Kidney glomerular epithelial cell (primary cell): ENCODE results near the gene CDH23.

ENCODE experiments used
- DNase-seq: peaks from one replicate; lab custom pipeline; 2025; lab: John Stamatoyannopoulos, UW

Gene CDH23

DNA sequence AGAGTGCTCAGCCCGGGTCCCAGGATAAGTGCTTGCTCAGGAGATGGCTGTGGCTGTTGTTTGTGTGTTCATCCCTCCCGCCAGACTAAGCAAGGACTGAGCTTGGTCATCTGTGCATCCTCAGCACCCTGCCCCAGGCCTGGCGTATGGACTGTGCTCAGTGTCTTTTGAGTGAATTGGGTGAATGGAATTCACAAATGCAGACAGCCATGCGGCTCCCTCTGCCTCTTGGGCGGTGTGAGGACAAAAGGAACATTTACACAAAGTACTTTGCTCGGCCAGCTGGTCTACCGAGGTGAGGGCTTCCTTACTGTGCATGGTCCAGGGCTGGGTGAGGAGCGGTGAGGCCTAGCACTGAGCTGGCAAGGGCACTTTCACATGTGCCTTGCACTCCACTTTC, 120.2 kb downstream of the CDH23 start:
- no peak for DNase-seq

DNA sequence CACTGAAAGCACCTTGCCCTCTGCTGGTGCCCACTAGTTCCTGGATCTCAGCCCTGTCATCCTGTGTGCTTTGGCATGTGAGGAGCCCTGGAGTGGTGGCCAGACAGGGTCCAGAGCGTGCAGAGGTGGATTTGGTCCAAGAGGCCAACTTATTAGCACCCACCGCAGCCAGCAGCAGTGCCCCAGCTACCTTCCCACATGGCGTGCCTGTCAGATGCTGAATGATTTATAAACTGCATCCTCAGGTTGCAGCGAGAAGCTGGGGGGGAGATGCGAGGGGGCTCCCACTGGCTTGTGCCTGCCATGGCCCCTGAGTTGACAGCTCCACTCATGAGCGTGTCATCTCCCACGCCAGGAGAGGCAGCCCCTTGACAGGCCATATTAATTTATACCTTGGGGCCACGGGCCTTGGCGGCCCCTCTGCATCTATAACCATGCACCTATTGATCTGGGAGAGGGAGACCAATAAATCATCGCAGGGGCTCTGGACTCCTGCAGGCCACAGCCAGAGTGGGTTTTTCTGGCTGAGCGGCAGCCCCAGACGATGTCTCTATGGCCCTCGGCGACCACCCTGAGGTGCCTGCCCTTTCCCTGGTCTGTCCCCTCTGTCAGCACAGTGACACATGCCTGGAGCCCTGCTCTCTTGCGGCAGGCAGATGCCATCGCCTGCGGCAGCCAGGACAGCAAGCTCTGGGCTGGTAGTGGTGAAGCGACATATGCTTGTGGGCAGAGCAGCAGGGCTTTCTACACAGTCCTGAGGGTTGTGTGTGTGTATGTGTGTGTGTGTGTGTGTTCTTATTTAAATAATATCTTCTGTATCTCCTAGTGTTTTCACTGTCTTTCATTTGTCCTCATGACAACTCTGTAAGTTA, 120.8 kb downstream of the CDH23 start:
- no peak for DNase-seq

DNA sequence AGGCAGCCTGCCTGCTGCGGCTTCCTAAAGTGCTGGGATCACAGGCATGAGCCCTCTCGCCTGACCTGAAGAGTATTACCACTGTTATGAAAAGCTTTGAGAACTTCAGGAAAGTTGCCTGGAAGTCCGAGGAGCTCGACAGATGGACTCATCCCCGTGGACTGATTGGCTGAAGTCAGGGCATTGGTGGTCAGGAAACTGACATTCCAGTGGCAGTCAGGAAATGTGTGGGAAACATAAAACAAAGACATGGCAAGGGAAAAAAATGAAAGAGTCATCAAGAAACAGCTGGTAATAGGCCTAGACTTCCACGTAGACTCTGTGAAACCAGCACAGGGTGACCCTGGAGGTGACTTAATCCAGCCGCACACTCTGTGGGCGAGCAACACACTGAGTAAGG, 123.3 kb downstream of the CDH23 start:
- DNase-seq = no peak

DNA sequence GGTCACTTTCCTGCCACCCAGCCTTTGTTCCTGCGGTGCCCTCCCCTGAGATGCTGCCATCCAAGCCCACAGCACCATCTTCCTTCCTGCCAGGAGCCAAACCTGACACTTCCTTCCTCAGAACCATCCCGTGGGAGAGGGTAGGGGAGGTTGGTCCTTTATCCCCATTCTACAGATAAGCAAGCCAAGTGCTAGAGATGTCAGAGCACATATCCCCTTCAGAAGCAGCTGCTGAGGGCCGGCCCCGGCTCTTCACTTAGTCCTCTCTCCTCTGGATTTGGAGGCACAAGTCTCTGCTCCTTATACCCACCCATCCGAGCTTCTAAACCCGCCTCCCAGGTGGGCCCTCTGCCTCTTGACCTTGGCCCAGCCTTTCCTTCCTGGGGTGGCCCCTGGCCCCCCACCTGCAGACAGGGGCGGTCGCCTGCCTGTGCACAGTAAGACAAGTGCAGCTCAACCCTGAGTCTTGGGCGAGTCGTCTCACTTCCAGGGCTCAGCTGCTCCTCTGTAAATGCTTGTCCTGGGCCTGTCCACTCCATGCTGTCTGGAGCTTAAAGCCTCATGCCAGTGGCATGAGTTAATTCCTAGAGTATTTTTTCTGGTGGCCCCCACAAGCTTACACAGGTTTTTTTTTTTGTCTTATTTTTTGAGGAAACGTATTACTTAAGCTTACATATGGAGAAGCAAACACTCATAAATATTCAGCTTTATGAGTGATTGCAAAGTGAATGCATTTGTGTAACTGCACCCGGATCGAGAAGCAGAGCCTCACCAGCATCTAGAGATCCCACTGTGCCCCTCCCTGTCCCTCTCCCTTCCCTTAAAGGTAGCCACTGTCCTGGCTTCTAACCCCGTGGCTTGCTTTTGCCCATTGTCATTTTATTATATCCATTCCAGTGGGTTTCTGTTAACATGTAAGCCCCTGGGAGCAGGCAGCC, 125.1 kb downstream of the CDH23 start:
- no peak for DNase-seq

DNA sequence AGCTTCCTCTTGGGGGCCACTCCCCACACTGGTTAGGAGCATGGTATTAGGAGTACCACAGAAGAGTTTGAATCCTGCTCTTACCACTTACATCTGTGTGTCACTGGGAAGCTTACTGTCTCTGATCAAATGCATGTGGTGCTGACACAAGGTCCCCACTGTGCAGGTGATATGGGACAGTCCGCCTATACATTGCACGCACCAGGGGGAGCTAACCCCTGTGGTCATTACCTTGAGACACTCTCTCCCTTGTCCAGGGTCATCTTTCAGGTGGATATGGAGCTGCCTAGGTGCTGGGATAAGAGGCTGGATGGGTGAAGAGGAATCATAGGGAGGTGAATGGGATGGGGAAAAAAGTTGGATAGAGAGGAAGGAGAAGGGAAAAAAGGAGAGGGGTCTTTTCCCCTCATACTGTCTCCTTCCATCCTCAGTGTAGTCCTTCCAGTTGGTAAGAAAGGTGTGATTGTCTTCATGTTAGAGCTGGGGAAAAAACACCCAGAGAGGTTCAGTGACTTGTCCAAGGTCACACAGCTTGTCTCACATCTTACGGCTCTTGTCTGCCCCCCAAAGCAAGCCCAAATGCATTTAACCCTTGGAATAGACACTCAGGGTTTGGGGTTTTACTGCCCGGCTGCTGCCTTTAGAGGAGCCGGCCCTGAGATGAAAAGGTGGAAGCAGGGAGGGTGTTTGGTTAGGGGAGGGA, 125.9 kb downstream of the CDH23 start:
- no peak for DNase-seq

DNA sequence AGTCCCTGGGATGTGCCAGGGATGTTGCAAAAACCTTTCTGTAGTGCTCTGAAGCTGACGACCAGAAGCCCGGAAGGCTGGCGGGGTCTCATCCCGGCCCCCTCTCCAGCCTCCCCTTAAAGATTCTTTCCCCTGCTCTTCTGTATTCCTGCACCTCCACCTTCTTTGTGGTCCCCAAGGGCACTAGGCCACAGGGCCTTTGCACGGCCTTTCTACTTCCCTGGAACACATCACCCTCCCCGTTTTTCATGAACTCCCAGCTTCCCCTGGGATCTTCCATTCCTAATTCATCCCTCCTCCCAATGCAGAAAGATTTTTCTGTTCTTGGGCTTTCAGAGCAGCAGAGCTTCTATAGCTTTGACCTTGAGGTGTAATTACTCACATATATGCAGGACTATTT, 127.0 kb downstream of the CDH23 start:
- no peak for DNase-seq

DNA sequence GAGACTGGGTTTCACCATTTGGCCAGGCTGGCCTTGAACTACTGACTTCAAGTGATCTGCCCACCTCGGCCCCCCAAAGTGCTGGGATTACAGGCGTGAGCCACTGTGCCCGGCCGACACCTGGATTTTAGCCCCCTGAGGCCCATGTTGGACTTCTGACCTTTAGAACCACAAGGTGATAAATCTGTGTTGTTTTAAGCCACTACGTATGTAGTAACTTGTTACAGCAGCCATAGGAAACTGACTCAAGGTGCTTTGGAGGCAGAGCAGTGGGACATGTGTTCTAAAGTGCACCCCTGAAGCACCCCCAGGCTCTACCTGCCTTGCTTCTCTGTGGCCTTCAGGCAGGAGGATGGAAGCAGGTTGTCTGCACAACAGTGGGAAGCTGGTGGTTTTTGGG, 128.4 kb downstream of the CDH23 start:
- DNase-seq = no peak

DNA sequence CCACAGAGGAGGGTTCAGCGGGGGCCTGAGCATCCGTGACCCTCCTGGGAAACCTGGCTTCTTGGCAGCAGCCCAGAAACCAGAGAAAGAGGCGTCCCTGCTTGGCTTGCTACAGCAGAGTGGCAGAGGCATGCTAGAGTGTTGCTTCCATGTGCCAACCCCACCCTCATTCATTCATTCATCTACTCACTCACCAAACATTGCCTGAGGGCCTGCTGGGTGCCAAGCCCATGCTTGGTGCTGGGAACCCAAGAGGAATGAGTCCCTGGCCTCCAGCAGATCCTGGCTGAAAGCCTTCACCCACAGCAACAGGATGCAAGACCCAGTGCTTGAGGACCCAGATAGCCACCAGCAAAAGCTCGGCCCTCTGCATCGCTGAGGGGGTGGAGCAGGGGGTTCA, 129.0 kb downstream of the CDH23 start:
- no peak for DNase-seq

DNA sequence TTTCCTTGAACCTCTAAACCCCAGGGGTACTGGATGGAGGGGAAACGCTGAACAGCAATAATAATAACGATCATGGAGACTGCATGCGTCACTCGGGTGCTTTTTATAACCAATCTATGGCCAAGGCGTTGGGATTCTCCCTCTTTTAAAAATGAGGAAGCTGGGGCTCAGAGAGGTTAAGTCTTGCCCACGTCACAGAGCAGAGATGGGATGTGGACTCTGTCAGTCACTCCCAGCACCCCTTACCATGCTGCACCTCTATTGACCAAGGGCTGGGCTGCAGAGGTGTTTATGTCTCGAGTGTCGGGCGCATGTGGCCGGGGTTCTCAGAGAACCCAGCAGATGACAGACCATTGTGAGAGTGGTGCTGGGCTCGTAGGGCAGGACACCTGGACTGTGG, 129.9 kb downstream of the CDH23 start:
- no peak for DNase-seq

DNA sequence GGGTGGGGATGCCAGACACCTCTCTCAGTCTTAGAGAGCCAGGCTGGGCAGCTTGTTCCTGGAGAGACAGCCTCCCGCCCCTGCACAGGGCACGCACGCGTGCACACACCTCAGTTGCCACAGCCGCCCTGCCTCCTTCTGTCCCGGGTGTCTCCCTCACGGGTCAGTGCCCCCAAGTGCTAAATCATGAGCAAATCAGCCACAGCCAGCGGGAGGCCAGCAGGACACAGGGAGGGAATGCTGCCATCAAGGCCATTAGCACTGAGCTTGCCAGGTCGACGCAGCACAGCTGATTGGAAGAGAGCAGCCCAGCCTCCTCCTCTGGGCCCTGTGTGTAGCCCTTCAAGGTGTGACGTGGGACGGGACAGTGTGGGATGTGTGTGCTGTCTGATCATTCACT, 130.4 kb downstream of the CDH23 start:
- DNase-seq = peak; percentile 25

DNA sequence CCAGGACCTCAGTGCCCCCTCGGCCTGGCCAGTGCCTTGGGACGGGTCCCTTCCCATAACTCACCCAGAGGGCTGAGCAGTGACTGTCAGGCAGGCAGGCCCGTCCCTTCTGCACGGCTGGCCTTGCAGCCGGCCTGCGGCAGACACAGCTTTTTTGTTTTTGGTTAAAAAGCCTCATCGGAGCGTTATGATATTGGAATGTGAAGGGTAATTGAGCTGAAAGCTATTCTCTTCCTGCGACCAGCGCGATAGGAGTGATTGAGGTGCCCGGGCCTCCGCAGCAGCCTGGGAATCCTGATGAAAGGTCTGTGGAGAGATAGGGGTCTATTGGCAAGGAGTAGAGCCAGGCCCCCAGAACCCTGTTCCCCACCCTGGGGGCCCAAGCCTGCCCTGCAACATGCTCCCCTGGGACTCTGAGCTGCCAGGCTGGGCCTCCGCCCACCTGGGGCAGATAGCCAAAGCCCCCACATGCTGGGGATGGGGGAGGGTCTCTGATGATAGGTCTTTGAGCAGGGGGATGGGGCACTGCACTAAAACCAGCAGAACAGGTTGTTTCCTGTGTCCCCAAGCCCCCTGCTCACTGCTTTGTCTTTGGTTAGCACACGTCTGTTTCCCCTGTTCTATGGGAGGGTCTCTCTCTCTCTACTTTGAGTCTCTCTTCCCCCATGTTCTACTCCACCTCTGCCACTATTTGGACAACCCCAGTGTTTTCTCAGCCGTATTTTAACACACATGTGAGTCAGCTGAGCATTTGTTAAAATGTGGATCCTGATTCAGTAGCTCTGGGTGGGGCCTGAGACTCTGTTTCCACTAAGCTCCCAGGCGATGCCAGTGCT, 131.9 kb downstream of the CDH23 start:
- DNase-seq = no peak

DNA sequence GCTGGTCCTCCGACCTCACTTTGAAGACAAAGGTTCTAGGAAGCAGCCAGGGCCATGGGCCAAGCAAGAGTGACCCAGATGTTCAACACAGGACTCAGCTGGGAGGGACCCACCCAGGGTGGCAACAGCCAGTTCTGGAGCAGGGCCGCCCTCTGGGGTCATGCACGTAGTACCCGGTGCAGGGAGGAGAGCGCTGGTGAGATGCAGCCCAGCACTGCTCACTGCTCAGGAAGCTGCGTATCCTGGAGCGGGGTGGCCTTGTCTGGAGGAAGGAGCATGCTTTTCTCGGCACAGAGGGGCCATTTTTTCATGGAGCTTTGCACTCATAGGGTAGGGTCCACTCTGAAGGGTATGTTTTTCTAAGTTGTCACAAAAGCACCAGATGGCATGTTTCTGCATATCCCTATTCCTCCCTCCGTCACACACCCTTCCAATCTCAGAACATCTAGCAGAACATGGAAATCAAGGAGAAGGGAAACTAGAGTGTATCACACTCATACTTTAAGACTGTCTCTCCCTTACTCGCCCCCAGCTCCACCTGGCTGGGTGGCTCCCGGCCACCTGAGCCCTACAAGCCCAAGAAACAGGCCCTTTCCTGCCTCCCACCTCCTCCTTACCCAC, 132.6 kb downstream of the CDH23 start:
- DNase-seq = no peak

DNA sequence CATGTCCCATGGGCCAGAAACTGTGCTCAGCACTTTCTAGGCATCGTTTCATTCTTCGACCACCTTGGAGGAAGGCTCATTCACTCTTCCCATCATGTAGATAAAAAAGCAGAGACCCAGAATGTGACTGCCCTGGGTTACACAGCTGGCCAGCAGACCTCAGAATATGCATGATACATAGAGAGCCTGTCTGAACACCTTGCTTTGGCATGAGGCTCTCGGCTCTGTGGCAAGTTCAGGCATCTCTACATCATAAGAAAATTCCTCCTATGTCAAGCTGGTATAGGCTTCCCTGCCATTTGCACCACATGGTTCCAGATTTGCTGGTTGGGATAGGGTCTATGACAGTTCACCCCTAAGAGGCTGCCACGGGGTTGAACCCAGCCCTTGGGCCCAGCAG, 134.1 kb downstream of the CDH23 start:
- no peak for DNase-seq

DNA sequence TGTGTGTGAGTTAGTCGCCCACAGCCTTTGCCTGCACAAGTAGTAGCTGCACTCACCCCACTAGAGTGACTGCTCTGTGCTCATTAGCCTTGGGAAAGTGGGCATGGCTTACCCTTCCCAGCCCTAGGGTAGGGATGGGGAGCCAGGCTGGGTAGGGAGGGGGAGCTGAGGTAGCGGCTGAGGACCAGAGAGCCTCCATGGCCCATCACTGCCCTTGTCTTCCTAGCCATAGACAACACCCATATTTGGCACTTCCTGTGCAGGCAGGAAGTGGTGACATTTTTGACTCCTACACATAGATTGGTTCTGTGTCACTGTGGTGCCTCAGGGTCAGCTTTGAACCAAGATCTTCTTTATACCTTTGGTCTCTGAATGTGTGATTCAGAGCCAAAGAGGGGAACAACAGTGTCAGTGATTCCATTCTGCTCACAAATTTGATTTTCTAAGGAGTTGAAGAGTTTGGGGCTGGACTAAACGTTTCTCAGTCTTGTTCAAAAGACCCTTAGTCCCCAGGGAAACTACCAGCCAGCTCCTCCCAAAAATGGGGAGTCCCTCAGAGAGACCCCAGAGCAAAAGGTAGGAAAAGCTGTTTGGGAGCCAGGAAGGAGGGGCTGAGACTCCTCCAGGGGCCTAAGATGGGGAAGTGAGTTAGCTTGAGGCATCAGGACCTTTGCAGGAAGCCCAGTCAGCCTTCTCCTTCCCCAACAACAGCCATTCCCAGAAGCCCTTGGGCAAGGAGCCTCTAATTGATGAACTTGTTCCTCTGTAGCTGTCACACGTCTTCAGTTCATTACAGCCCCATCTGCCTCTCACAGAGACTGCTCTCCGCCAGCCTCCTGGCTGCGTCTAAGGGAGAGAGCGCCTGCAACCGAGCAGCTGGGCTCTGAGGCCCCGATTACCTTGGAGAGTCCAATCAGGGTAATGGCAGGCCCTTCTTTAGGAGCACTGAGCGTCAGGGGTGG, 135.0 kb downstream of the CDH23 start:
- no peak for DNase-seq

DNA sequence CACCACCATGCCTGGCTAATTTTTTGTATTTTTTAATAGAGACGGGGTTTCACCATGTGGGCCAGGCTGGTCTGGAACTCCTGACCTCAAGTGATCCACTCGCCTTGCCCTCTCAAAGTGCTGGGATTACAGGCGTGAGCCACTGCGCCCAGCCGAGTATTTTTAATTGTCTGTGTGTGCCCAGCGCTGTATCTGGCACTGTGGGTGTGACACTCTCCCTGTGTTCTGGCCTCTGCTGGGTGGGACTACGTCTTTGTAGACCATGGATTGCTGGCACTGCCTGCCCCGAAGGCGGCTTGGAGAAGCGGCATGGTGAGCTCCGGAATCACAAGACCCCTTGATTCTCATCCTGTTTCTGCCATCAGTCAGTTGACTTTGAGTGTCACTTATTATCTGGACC, 136.2 kb downstream of the CDH23 start:
- no peak for DNase-seq

DNA sequence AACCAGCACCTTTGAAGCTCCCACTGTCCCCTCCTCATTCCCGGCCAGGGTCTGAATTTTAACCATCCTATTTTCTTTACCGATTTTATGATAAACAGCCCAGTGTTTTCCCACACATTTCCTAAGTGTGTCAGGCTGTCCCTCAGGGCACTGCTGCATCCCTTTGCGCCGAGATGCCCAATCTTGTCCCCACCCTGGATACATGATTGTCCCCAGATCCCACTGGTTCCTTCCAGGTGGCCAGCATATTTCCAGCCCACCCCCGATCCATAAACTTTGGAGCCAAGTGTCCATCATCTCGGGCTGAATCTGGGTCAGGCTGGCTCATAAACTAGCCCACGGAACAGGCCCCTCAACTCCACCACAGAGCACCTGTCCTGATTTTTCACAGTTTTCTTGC, 137.2 kb downstream of the CDH23 start:
- DNase-seq = no peak

DNA sequence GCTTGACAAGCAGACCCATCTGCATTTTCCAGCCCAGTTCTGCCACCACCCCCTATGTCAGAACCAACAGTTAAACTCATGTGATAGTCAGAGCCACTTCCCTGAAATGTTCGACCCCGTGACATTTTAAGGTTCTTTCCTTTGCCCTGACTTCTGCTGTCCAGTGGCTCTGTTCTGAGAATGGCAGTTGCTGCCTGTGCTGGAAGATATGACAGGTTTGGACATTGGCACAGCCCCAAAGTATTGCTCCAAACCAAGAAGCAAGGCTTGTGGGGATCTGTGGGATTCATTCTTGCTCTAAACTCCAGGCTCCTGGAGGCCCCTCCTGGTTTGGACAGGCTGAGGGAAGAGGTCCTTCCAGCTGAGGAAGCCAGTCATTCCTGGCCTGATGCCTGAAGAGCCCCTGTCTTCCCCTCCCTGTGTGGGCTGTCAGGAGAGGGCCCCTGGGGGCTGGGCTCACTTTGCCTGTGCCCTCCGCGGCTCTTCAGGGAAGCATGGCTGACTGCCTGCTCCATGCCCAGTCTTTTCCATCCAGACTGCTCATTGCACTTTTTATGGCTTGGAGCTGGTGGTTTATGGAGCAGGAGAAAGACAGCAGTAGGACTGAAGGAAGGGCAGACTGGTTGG, 138.0 kb downstream of the CDH23 start:
- no peak for DNase-seq

DNA sequence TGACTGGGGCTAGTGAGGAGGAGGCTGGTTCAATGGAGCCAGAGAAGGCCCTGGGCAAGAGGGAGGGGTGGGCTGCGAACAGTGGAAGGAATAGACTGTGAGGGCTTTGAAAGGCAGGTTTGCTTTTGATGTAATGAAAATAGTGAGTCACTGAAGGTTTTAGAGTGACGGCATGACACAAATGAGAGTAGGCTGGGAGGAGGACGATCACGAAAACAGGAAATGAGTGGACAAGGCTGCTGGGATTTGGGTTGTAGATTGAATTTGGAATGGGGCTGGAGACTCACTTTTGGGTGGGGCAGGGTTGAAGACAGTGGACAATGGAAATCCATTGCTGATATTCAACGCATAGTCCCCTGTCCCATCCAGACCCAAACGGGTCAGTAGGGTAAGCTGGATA, 139.6 kb downstream of the CDH23 start:
- no peak for DNase-seq

DNA sequence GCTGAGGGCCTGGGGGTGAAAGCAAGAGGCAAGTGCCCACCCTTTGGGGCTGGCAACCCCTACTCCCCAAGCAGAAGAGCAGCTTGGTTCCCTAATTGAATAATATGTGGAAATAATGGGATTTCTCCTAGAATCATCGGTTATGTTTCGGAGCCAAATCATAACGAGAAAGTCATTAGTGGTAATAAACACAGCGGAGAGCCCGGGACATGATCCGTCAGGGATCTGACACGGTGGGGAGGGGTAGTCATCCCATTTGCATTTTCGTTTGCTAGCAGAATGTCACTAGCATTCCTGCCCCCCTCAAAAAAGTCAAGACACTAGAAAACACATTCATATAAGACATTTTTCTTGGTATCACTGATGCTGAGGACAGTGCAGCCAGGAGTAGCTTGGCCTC, 140.4 kb downstream of the CDH23 start:
- DNase-seq = no peak
